HG02885 (cell line): ENCODE data around the gene TGFBRAP1.

Experiments
- ATAC-seq: cut with Tn5 transposase; IDR thresholded peaks from one replicate; pipeline ENCODE4 v1.9.1; 2021; ENCODE audit warnings: mild to moderate bottlenecking; ENCODE audit not compliant: unreplicated experiment, poor library complexity

The TGFBRAP1 gene

GRCh38 chr2:105329561-105330495 is at the start of gene TGFBRAP1:
Gene TGFBRAP1, minus strand, starts transcription at chr2:105329735. Its CDS starts 21,434 bp downstream, at chr2:105308301.
- peak; percentile 79 for ATAC-seq

GRCh38 chr2:105378921-105379383 is 49.4 kb upstream of the TGFBRAP1 start:
- no peak for ATAC-seq

GRCh38 chr2:105378276-105378840 is 48.8 kb upstream of the TGFBRAP1 start:
- ATAC-seq: no peak

GRCh38 chr2:105377871-105378270 is 48.3 kb upstream of the TGFBRAP1 start:
- ATAC-seq: no peak

- ATAC-seq: no peak
These were observed 47.3 kb upstream of the TGFBRAP1 start for GRCh38 chr2:105376789-105377240.

- no peak for ATAC-seq
These were observed 46.5 kb upstream of the TGFBRAP1 start for GRCh38 chr2:105376010-105376409.

- ATAC-seq: no peak
These were observed 45.5 kb upstream of the TGFBRAP1 start for GRCh38 chr2:105375001-105375561.

- ATAC-seq: peak; percentile 91
These were observed 44.4 kb upstream of the TGFBRAP1 start for GRCh38 chr2:105373895-105374401.

- no peak for ATAC-seq
These were observed 43.8 kb upstream of the TGFBRAP1 start for GRCh38 chr2:105373344-105373781.

- ATAC-seq: no peak
These were observed 42.3 kb upstream of the TGFBRAP1 start for GRCh38 chr2:105371810-105372209.

GRCh38 chr2:105371156-105371555 is 41.6 kb upstream of the TGFBRAP1 start:
- no peak for ATAC-seq

- peak; percentile 87 for ATAC-seq
These were observed 40.5 kb upstream of the TGFBRAP1 start for GRCh38 chr2:105369777-105370690.

- ATAC-seq: no peak
These were observed 39.3 kb upstream of the TGFBRAP1 start for GRCh38 chr2:105368759-105369408.

GRCh38 chr2:105365206-105365605 is 35.7 kb upstream of the TGFBRAP1 start:
- ATAC-seq: no peak

- no peak for ATAC-seq
These were observed 35.1 kb upstream of the TGFBRAP1 start for GRCh38 chr2:105364436-105365139.

- ATAC-seq: no peak
These were observed 33.5 kb upstream of the TGFBRAP1 start for GRCh38 chr2:105362862-105363591.

GRCh38 chr2:105361102-105361889 is 31.8 kb upstream of the TGFBRAP1 start:
- no peak for ATAC-seq
